ENCODE results near the gene SARDH.

DNA sequence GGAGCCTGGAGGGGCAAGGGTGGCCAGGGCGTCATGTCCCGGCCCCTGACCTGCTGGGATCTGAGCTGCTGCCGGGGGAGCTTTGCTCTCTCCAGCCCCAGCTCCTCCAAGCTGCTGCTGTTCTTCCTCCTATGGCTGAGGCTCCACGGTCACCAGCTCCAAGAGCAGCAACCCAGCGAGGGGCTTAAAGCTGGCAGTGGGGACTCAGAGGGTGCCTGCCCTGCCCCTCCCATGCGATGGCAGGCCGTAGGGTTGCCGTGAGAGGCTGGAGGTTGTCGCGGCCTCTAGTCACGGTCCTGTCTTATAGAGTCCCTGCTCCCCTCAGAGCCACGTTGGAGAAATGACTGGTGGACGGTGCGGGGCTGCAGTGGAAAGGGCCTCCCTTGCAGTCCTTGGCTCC lies 82.5 kb downstream of the SARDH start:
- no peak for TF ChIP-seq POLR2AphosphoS5 (IDR thresholded peaks at IDR 0.05)
- TF ChIP-seq POLR2A (IDR thresholded peaks at IDR 0.05): no peak
